Adrenal gland (tissue), 12 donors: ENCODE measurements around the gene ECM1. TPM values are rescaled to one million over a fixed set of nuclear protein-coding genes. Genes with fewer than 3 reads are reported as not detected.

Experiments used
- DNase-seq, 7 donors: peaks; one replicate each; pipeline ENCODE4 v3.0.0-alpha.2; 2019 to 2020
- H3K27ac ChIP-seq, 5 donors: fragments of 200-600 bp; sonication (generic) in 4 of 5; 1 replicate in 3 of 5; 2 replicates in 2 of 5; pipeline versions ENCODE4 v1.5.1 to v1.8.0; 2016 to 2020; ENCODE audit warnings: mild to moderate bottlenecking in 1 of 5
- H3K27me3 ChIP-seq: fragments of 200-600 bp; 2 replicates; pipeline ENCODE4 v1.8.0; 2021
- H3K36me3 ChIP-seq, 2 donors: fragments of 200-600 bp; replicated peaks in 1 of 2; 1 replicate in 1 of 2; 2 replicates in 1 of 2; pipeline versions ENCODE4 v1.5.1 to v1.8.0; 2018 to 2022
- H3K4me1 ChIP-seq, 2 donors: fragments of 200-600 bp; replicated peaks in 1 of 2; 1 replicate in 1 of 2; 2 replicates in 1 of 2; pipeline versions ENCODE4 v1.5.1 to v1.8.0; 2018 to 2021
- H3K4me3 ChIP-seq, 4 donors: fragments of 200-600 bp; sonication (generic) in 3 of 4; one replicate each; pipeline ENCODE4 v1.5.1; 2016 to 2018
- H3K9me3 ChIP-seq, 3 donors: fragments of 200-600 bp; sonication (generic) in 1 of 3; replicated peaks in 1 of 3; 1 replicate in 2 of 3; 2 replicates in 1 of 3; pipeline versions ENCODE4 v1.5.1 to v1.8.0; 2016 to 2021
- CTCF ChIP-seq, 6 experiments: fragments of 450-650 bp in 4 of 6; fragments of 200-600 bp in 2 of 6; sonication (generic) in 1 of 6; IDR thresholded peaks; 1 replicate in 5 of 6; 2 replicates in 1 of 6; pipeline versions ENCODE4 v1.5.1 to v1.8.0; 2016 to 2021; ENCODE audit warnings: antibody characterized with exemption in 6 of 6, mild to moderate bottlenecking in 2 of 6, moderate library complexity in 1 of 6
- POLR2A ChIP-seq, 2 donors: fragments of 450-650 bp; IDR thresholded peaks; one replicate each; pipeline ENCODE4 v1.6.1; 2017; ENCODE audit warnings: antibody characterized with exemption in 2 of 2, mild to moderate bottlenecking in 2 of 2, moderate library complexity in 1 of 2
- WGBS, 4 donors: extraction: QIAGEN DNeasy Blood & Tissue Kit in 2 of 4; methylation state at CpG; one replicate each; pipeline versions ENCODE4 v1.1.5 to v1.1.7; 2013 to 2017; 5-methylcytosine and 5-hydroxymethylcytosine counted together
- intact Hi-C, 2 donors: fragments of 100-400 bp; cut with DNase I; formaldehyde crosslinking; loops; one replicate each; pipeline versions ENCODE4 v1.14.1 to v1.15.0; 2022 to 2023
- polyA plus RNA-seq, 3 donors: library from polyadenylated mRNA; stranded (reverse); fragments of 200-250 nt in 2 of 3; fragments of 350-450 nt in 1 of 3; fragmentation: Illumina TruSeq in 1 of 3; extraction: RNeasy Lipid Tissue Mini Kit (QIAGEN cat#74804) in 1 of 3; gene quantifications; one replicate each; pipeline ENCODE4 v1.2.3, GENCODE V29; 2013 to 2014
- total RNA-seq, 9 donors: library from RNA; depleted of rRNA in 4 of 9; stranded (reverse); fragments of >200 nt in 4 of 9; fragments of 120-200 nt in 1 of 9; fragmentation: NEBNext Ultra II Directional in 1 of 9; extraction: Animal tissue kit (Norgen Biotek cat#: 25700) in 1 of 9; gene quantifications; one replicate each; pipeline versions ENCODE4 v1.1.0 to v1.2.4, GENCODE V29; 2013 to 2023
- donor health status: healthy with polysubstance abuse.
- donor health status: Bipolar disorder and iron deficiency.
- donor health status: DM: yes; HTN: yes; CAD: no.
- donor health status: DM: no; HTN: no; CAD: no.
- donor health status: DM: no; HTN: no; CAD: no.
- donor health status: DM: yes; HTN: yes; CAD: no.

ECM1 gene
- total and polyA plus RNA-seq, 12 donors = 5.4 to 63.0 (median 26.2) TPM

- Histone ChIP-seq H3K4me3 (peak overlapping the region in 3 of 4 donors; percentile 20 to 69 (median 45)), H3K9me3 (no peaks in the 10 kb centered on the region), H3K27me3 (no peaks in the 10 kb centered on the region), H3K36me3 (peaks cover 0 to 6% of the 10 kb centered on the region in 2 donors), H3K4me1 (peaks cover 13 to 16% of the 10 kb centered on the region in 2 donors), H3K27ac (peak overlapping the region in 4 of 5 donors; percentile 53 to 88 (median 84))
- WGBS, 4 donors = 3 to 7% (median 5%) methylated on average over 19 of the region's 19 CpGs
- no peak for DNase-seq
- intact Hi-C loops = no loop called here
- TF ChIP-seq POLR2A (IDR thresholded peaks at IDR 0.05) = no peak
- TF ChIP-seq CTCF (IDR thresholded peaks at IDR 0.05) = peak in 1 of 6 experiments; percentile 27
These were observed 8.2 kb downstream of the ECM1 start for GRCh38 chr1:150516050-150516591.

- H3K4me1 ChIP-seq = peaks cover 13 to 16% of the 10 kb centered on the region in 2 donors
- WGBS, 4 donors = 57 to 69% (median 63%) methylated on average over 4 of the region's 4 CpGs
- TF ChIP-seq POLR2A (IDR thresholded peaks at IDR 0.05) (no peak), CTCF (IDR thresholded peaks at IDR 0.05) (no peak)
- peaks cover 0 to 4% of the 10 kb centered on the region in 2 donors for H3K36me3 ChIP-seq
- no peaks in the 10 kb centered on the region for H3K27me3 ChIP-seq
- intact Hi-C loops = no loop called here
- peak overlapping the region in 1 of 5 donors; percentile 27 for H3K27ac ChIP-seq
- no peak for DNase-seq
- H3K4me3 ChIP-seq = peak overlapping the region in 1 of 4 donors; percentile 45
- H3K9me3 ChIP-seq = no peaks in the 10 kb centered on the region
These were observed 8.7 kb downstream of the ECM1 start for GRCh38 chr1:150516616-150517015.

- Histone ChIP-seq H3K36me3 (no peaks in the 10 kb centered on the region), H3K9me3 (no peaks in the 10 kb centered on the region), H3K4me3 (no peak overlapping the region), H3K4me1 (peaks cover 2 to 3% of the 10 kb centered on the region in 2 donors), H3K27me3 (no peaks in the 10 kb centered on the region), H3K27ac (no peak overlapping the region)
- intact Hi-C loops = no loop called here
- TF ChIP-seq CTCF (IDR thresholded peaks at IDR 0.05) = no peak
- TF ChIP-seq POLR2A (IDR thresholded peaks at IDR 0.05) = no peak
- 44 to 55% (median 50%) methylated on average over 1 of the region's 1 CpG for WGBS, 4 donors
- DNase-seq = no peak
These were observed 13.5 kb downstream of the ECM1 start for GRCh38 chr1:150521196-150521968.

- no peak for DNase-seq
- intact Hi-C loops = no loop called here
- no peaks in the 10 kb centered on the region for H3K9me3 ChIP-seq
- 82 to 93% (median 85%) methylated on average over 3 of the region's 3 CpGs for WGBS, 4 donors
- no peak overlapping the region for H3K4me3 ChIP-seq
- no peaks in the 10 kb centered on the region for H3K27me3 ChIP-seq
- no peaks in the 10 kb centered on the region for H3K36me3 ChIP-seq
- no peak for TF ChIP-seq POLR2A (IDR thresholded peaks at IDR 0.05)
- TF ChIP-seq CTCF (IDR thresholded peaks at IDR 0.05) = no peak
- no peak overlapping the region for H3K27ac ChIP-seq
- no peaks in the 10 kb centered on the region for H3K4me1 ChIP-seq
These were observed 17.4 kb downstream of the ECM1 start for GRCh38 chr1:150525348-150525747.
